Stromal cell of bone marrow (primary cell): ENCODE data around the gene SOX11.
A peak's percentile ranks its signal among the peaks of the same experiment; 100 is the strongest.
"Not testable (repeated sequence)": the region's sequence is repeated elsewhere in the genome, so short reads cannot be mapped to it uniquely, and the experiment has no call there.

ENCODE experiments used
- DNase-seq: peaks from one replicate; pipeline ENCODE4 v3.0.0-alpha.2; 2012; ENCODE audit warnings: low read depth

Gene SOX11

GRCh38 chr2:5691985-5692529 is at the start of gene SOX11:
Gene SOX11 (plus strand): TSS chr2:5692384. CDS start chr2:5692722, 338 bp downstream.
- peak; percentile 68 for DNase-seq

- DNase-seq = not testable (repeated sequence)
These were observed 39.5 kb upstream of the SOX11 start for GRCh38 chr2:5652734-5653133.

- not testable (repeated sequence) for DNase-seq
These were observed 38.4 kb upstream of the SOX11 start for GRCh38 chr2:5653756-5654155.

- DNase-seq = no peak
These were observed 35.0 kb upstream of the SOX11 start for GRCh38 chr2:5657231-5657630.

- DNase-seq = no peak
These were observed 31.6 kb upstream of the SOX11 start for GRCh38 chr2:5660591-5660990.

GRCh38 chr2:5661362-5661761 is 30.8 kb upstream of the SOX11 start:
- DNase-seq = no peak

GRCh38 chr2:5664278-5664681 is 27.9 kb upstream of the SOX11 start:
- DNase-seq = no peak

GRCh38 chr2:5665066-5665465 is 27.1 kb upstream of the SOX11 start:
- DNase-seq = no peak

- no peak for DNase-seq
These were observed 25.4 kb upstream of the SOX11 start for GRCh38 chr2:5666798-5667197.

- DNase-seq = not testable (repeated sequence)
These were observed 24.5 kb upstream of the SOX11 start for GRCh38 chr2:5667655-5668054.

- no peak for DNase-seq
These were observed 23.4 kb upstream of the SOX11 start for GRCh38 chr2:5668682-5669250.

GRCh38 chr2:5672749-5673144 is 19.4 kb upstream of the SOX11 start:
- no peak for DNase-seq

GRCh38 chr2:5673145-5674025 is 18.8 kb upstream of the SOX11 start:
- no peak for DNase-seq

- no peak for DNase-seq
These were observed 18.2 kb upstream of the SOX11 start for GRCh38 chr2:5674026-5674340.

- DNase-seq = no peak
These were observed 15.1 kb upstream of the SOX11 start for GRCh38 chr2:5677133-5677532.

GRCh38 chr2:5683471-5683870 is 8.7 kb upstream of the SOX11 start:
- DNase-seq = no peak

- no peak for DNase-seq
These were observed 7.0 kb upstream of the SOX11 start for GRCh38 chr2:5685225-5685624.

GRCh38 chr2:5686068-5686467 is 6.1 kb upstream of the SOX11 start:
- DNase-seq = no peak

GRCh38 chr2:5686536-5686935 is 5.6 kb upstream of the SOX11 start:
- no peak for DNase-seq

- DNase-seq = no peak
These were observed 2.4 kb upstream of the SOX11 start for GRCh38 chr2:5689750-5690149.

- no peak for DNase-seq
These were observed 1.9 kb upstream of the SOX11 start for GRCh38 chr2:5690286-5690685.

GRCh38 chr2:5690718-5691220 is 1.4 kb upstream of the SOX11 start:
- no peak for DNase-seq
